HEK293 (cell line): ENCODE data around the gene CEP83.

Experiments used
- CTCF ChIA-PET: fragments of 350-600 bp; formaldehyde crosslinking; extraction: SDS; loops from one replicate; lab custom pipeline; 2021; ENCODE audit warnings: antibody characterized with exemption; lab: Yijun Ruan, JAX
- POLR2A ChIA-PET: fragments of 300-600 bp; formaldehyde crosslinking; extraction: SDS; loops from one replicate; lab custom pipeline; 2020; ENCODE audit warnings: antibody characterized with exemption, inconsistent platforms; lab: Yijun Ruan, JAX
- H3K27ac ChIP-seq: fragments of 200-500 bp; sonication (Bioruptor generic); 2 replicates; pipeline ENCODE4 v1.5.1; 2014; ENCODE audit warnings: low read depth, low read length, control low read depth, inconsistent platforms; ENCODE audit errors: extremely low read depth
- H3K36me3 ChIP-seq, 2 experiments: fragments of 200-500 bp in 1 of 2; sonication (Bioruptor generic) in 1 of 2; 1 replicate in 1 of 2; 2 replicates in 1 of 2; pipeline ENCODE4 v1.5.1; 2014 to 2017; ENCODE audit warnings: inconsistent platforms in 2 of 2, low read length in 2 of 2; ENCODE audit not compliant: control insufficient read depth in 2 of 2, insufficient read depth in 1 of 2
- H3K4me1 ChIP-seq: fragments of 200-500 bp; sonication (Bioruptor generic); 2 replicates; pipeline ENCODE4 v1.5.1; 2014; ENCODE audit warnings: mild to moderate bottlenecking, low read length, inconsistent platforms; ENCODE audit not compliant: control insufficient read depth, insufficient read depth
- H3K4me3 ChIP-seq: 2 replicates; pipeline ENCODE4 v1.5.1; 2011; ENCODE audit warnings: low read depth, mild to moderate bottlenecking, control low read depth, low read length, moderate library complexity
- H3K9me3 ChIP-seq: fragments of 200-500 bp; sonication (Bioruptor generic); 2 replicates; pipeline ENCODE4 v1.5.1; 2014; ENCODE audit warnings: low read depth, low read length, inconsistent platforms; ENCODE audit not compliant: control insufficient read depth, insufficient read depth
- HOXC10 ChIP-seq: sonication (generic); formaldehyde crosslinking; IDR thresholded peaks from 2 replicates; pipeline ENCODE4 v1.8.1; 2023; ENCODE audit warnings: mild to moderate bottlenecking, missing genetic modification reagents
- SCRT1 ChIP-seq: fragments of 450-650 bp; formaldehyde crosslinking; IDR thresholded peaks from 2 replicates; pipeline ENCODE4 v1.5.1; 2016; ENCODE audit warnings: missing biosample characterization, missing genetic modification characterization, borderline replicate concordance
- SP3 ChIP-seq: fragments of 450-650 bp; formaldehyde crosslinking; IDR thresholded peaks from 2 replicates; pipeline ENCODE4 v1.5.1; 2016; ENCODE audit warnings: missing biosample characterization, missing genetic modification characterization
- TCF7L2 ChIP-seq: IDR thresholded peaks from 2 replicates; pipeline ENCODE4 v1.6.1; 2011; ENCODE audit warnings: low read depth, mild to moderate bottlenecking, inconsistent platforms, low read length, moderate library complexity, borderline replicate concordance
- YY2 ChIP-seq: fragments of 450-650 bp; formaldehyde crosslinking; IDR thresholded peaks from 2 replicates; pipeline ENCODE4 v1.5.1; 2016; ENCODE audit warnings: missing biosample characterization, missing genetic modification characterization
- ZBTB17 ChIP-seq: fragments of 450-650 bp; formaldehyde crosslinking; IDR thresholded peaks from 2 replicates; pipeline ENCODE4 v1.5.1; 2016; ENCODE audit warnings: missing biosample characterization, missing genetic modification characterization
- ZNF132 ChIP-seq: fragments of 450-650 bp; formaldehyde crosslinking; IDR thresholded peaks from 2 replicates; pipeline ENCODE4 v1.5.1; 2017; ENCODE audit warnings: missing biosample characterization, missing genetic modification characterization, borderline replicate concordance
- ZNF155 ChIP-seq: fragments of 450-650 bp; formaldehyde crosslinking; IDR thresholded peaks from 2 replicates; pipeline ENCODE4 v1.5.1; 2016; ENCODE audit warnings: missing biosample characterization, missing genetic modification characterization
- ZNF169 ChIP-seq: fragments of 450-650 bp; formaldehyde crosslinking; IDR thresholded peaks from 2 replicates; pipeline ENCODE4 v1.5.1; 2016; ENCODE audit warnings: missing biosample characterization, missing genetic modification characterization
- ZNF223 ChIP-seq: fragments of 450-650 bp; formaldehyde crosslinking; IDR thresholded peaks from 2 replicates; pipeline ENCODE4 v1.5.1; 2016; ENCODE audit warnings: missing biosample characterization, missing genetic modification characterization
- ZNF324 ChIP-seq: fragments of 450-650 bp; formaldehyde crosslinking; IDR thresholded peaks from 2 replicates; pipeline ENCODE4 v1.5.1; 2016; ENCODE audit warnings: missing biosample characterization, missing genetic modification characterization
- ZNF341 ChIP-seq: fragments of 450-650 bp; formaldehyde crosslinking; IDR thresholded peaks from 2 replicates; pipeline ENCODE4; 2016; ENCODE audit warnings: low read depth, missing biosample characterization, missing genetic modification characterization
- ZNF350 ChIP-seq: fragments of 450-650 bp; formaldehyde crosslinking; IDR thresholded peaks from 2 replicates; pipeline ENCODE4 v1.5.0; 2017; ENCODE audit warnings: missing biosample characterization, mild to moderate bottlenecking, missing genetic modification characterization
- ZNF423 ChIP-seq: fragments of 450-650 bp; formaldehyde crosslinking; IDR thresholded peaks from 2 replicates; pipeline ENCODE4 v1.5.1; 2016; ENCODE audit warnings: missing biosample characterization, missing genetic modification characterization
- ZNF48 ChIP-seq: fragments of 450-650 bp; formaldehyde crosslinking; IDR thresholded peaks from 2 replicates; pipeline ENCODE4 v1.5.1; 2016; ENCODE audit warnings: missing biosample characterization, missing genetic modification characterization
- ZNF530 ChIP-seq: fragments of 450-650 bp; formaldehyde crosslinking; IDR thresholded peaks from 2 replicates; pipeline ENCODE4 v1.5.1; 2016; ENCODE audit warnings: low read depth, missing biosample characterization, missing genetic modification characterization
- ZNF544 ChIP-seq: fragments of 450-650 bp; formaldehyde crosslinking; IDR thresholded peaks from 2 replicates; pipeline ENCODE4 v1.5.0; 2017; ENCODE audit warnings: missing biosample characterization, missing genetic modification characterization
- ZNF571 ChIP-seq: fragments of 450-650 bp; formaldehyde crosslinking; IDR thresholded peaks from 2 replicates; pipeline ENCODE4 v1.5.0; 2017; ENCODE audit warnings: missing biosample characterization, missing genetic modification characterization
- ZNF585B ChIP-seq: fragments of 450-650 bp; formaldehyde crosslinking; IDR thresholded peaks from 2 replicates; pipeline ENCODE4 v1.5.1; 2016; ENCODE audit warnings: missing biosample characterization, missing genetic modification characterization
- ZNF629 ChIP-seq: fragments of 450-650 bp; formaldehyde crosslinking; IDR thresholded peaks from 2 replicates; pipeline ENCODE4 v1.5.1; 2017; ENCODE audit warnings: missing biosample characterization, missing genetic modification characterization
- ZNF701 ChIP-seq: fragments of 450-650 bp; formaldehyde crosslinking; IDR thresholded peaks from 2 replicates; pipeline ENCODE4 v1.5.1; 2016; ENCODE audit warnings: missing biosample characterization, missing genetic modification characterization
- ZNF76 ChIP-seq: fragments of 450-650 bp; formaldehyde crosslinking; IDR thresholded peaks from 2 replicates; pipeline ENCODE4; 2016; ENCODE audit warnings: low read depth, missing biosample characterization, missing genetic modification characterization, borderline replicate concordance
- ZNF785 ChIP-seq: fragments of 450-650 bp; formaldehyde crosslinking; IDR thresholded peaks from 2 replicates; pipeline ENCODE4 v1.5.1; 2016; ENCODE audit warnings: missing biosample characterization, missing genetic modification characterization
- ZNF830 ChIP-seq: fragments of 450-650 bp; IDR thresholded peaks from 2 replicates; pipeline ENCODE4 v1.5.0; 2018; ENCODE audit warnings: missing biosample characterization, missing genetic modification characterization, low read depth, mild to moderate bottlenecking, moderate library complexity
- ZNF837 ChIP-seq: fragments of 450-650 bp; formaldehyde crosslinking; IDR thresholded peaks from 2 replicates; pipeline ENCODE4 v1.5.1; 2016; ENCODE audit warnings: missing biosample characterization, missing genetic modification characterization
- ZNF843 ChIP-seq: fragments of 450-650 bp; formaldehyde crosslinking; IDR thresholded peaks from 2 replicates; pipeline ENCODE4 v1.5.1; 2016; ENCODE audit warnings: missing biosample characterization, missing genetic modification characterization
- ZSCAN4 ChIP-seq: fragments of 450-650 bp; formaldehyde crosslinking; IDR thresholded peaks from 2 replicates; pipeline ENCODE4 v1.5.1; 2017; ENCODE audit warnings: missing biosample characterization, missing genetic modification characterization
- ZSCAN5A ChIP-seq: fragments of 450-650 bp; formaldehyde crosslinking; IDR thresholded peaks from 2 replicates; pipeline ENCODE4 v1.5.1; 2016; ENCODE audit warnings: missing biosample characterization, missing genetic modification characterization
- ZXDB ChIP-seq: fragments of 450-650 bp; formaldehyde crosslinking; IDR thresholded peaks from 2 replicates; pipeline ENCODE4 v1.5.1; 2016; ENCODE audit warnings: missing biosample characterization, missing genetic modification characterization
- TF ChIP-seq, protein P1 (sequence below): fragments of 450-650 bp; formaldehyde crosslinking; IDR thresholded peaks from 2 replicates; pipeline ENCODE4 v1.5.1; 2016; ENCODE audit warnings: missing biosample characterization, missing genetic modification characterization
- TF ChIP-seq, protein P2 (sequence below): fragments of 450-650 bp; formaldehyde crosslinking; IDR thresholded peaks from 2 replicates; pipeline ENCODE4 v1.5.1; 2017; ENCODE audit warnings: missing biosample characterization, mild to moderate bottlenecking, missing genetic modification characterization, moderate library complexity

CEP83 gene

DNA sequence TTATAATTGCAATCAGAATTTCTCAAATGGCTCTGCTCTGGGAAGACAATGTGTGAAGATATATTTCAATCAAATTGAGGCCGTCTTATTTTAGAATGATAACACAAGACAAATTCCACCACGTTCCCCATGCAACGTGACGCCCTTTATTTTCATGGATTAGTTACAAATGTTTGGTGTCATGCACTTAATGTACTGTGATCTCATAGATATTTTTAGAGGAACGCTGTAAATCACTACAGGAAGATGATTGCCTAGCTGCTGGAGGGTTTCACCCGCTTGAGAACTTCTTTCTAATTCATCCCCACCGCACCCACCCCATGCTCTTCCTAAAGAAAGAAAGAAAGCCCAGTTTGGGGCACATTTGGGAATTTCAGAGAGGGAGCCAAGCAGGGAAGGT is 194.1 kb downstream of the CEP83 start:
- Histone ChIP-seq H3K4me3 (no peak overlapping the region), H3K36me3 (no peaks in the 10 kb centered on the region), H3K27ac (no peak overlapping the region), H3K9me3 (no peaks in the 10 kb centered on the region), H3K4me1 (peaks cover 5% of the 10 kb centered on the region)
- ChIA-PET POLR2A (no interaction called here), CTCF (no interaction called here)
- no peak for TF ChIP-seq ZNF76
- TF ChIP-seq ZNF223 (tag by site-specific recombination) = no peak
- TF ChIP-seq, protein P1, sequence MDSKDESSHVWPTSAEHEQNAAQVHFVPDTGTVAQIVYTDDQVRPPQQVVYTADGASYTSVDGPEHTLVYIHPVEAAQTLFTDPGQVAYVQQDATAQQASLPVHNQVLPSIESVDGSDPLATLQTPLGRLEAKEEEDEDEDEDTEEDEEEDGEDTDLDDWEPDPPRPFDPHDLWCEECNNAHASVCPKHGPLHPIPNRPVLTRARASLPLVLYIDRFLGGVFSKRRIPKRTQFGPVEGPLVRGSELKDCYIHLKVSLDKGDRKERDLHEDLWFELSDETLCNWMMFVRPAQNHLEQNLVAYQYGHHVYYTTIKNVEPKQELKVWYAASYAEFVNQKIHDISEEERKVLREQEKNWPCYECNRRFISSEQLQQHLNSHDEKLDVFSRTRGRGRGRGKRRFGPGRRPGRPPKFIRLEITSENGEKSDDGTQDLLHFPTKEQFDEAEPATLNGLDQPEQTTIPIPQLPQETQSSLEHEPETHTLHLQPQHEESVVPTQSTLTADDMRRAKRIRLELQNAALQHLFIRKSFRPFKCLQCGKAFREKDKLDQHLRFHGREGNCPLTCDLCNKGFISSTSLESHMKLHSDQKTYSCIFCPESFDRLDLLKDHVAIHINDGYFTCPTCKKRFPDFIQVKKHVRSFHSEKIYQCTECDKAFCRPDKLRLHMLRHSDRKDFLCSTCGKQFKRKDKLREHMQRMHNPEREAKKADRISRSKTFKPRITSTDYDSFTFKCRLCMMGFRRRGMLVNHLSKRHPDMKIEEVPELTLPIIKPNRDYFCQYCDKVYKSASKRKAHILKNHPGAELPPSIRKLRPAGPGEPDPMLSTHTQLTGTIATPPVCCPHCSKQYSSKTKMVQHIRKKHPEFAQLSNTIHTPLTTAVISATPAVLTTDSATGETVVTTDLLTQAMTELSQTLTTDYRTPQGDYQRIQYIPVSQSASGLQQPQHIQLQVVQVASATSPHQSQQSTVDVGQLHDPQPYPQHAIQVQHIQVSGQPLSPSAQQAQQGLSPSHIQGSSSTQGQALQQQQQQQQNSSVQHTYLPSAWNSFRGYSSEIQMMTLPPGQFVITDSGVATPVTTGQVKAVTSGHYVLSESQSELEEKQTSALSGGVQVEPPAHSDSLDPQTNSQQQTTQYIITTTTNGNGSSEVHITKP (tag by site-specific recombination) = no peak
- no peak for TF ChIP-seq ZNF169 (tag by site-specific recombination)
- no peak for TF ChIP-seq ZNF701 (tag by site-specific recombination)
- no peak for TF ChIP-seq YY2
- no peak for TF ChIP-seq ZNF629 (tag by site-specific recombination)
- no peak for TF ChIP-seq ZBTB17 (tag by site-specific recombination)
- TF ChIP-seq ZNF48 (tag by site-specific recombination) = no peak

DNA sequence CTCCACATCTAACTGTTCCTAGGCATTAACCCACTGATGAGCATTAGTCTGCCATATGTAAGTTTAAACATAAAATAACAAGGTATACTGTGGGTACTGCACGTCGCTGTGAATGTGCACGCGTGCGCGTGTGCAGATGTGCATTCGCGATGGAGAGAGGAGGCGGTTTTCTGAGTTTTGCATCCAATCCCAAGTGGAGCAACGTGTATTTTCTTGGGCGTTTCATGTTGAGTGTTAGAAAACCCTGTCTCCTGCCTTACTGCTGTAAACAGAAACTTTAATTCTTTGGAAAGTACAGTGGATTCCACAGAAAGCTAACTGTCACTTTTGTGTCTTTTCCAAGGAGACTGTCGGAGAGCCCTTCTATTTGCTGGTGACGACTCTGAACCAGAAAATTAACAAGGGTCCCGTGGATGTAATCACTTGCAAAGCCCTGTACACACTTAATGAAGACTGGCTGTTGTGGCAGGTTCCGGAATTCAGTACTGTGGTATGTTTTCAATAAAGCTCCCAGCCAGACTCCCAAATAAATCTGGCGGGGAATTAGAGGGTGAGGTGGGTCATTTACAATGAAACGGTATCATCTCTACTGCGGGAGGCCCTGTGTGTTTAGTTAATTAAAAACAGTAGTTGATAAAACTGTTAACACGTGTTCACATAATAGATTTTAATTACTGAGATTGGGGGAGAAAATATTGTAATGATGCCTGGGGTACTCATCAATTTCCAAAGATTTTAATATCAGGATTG is 194.8 kb downstream of the CEP83 start:
- H3K36me3 ChIP-seq = no peaks in the 10 kb centered on the region
- CTCF ChIA-PET = no interaction called here

DNA sequence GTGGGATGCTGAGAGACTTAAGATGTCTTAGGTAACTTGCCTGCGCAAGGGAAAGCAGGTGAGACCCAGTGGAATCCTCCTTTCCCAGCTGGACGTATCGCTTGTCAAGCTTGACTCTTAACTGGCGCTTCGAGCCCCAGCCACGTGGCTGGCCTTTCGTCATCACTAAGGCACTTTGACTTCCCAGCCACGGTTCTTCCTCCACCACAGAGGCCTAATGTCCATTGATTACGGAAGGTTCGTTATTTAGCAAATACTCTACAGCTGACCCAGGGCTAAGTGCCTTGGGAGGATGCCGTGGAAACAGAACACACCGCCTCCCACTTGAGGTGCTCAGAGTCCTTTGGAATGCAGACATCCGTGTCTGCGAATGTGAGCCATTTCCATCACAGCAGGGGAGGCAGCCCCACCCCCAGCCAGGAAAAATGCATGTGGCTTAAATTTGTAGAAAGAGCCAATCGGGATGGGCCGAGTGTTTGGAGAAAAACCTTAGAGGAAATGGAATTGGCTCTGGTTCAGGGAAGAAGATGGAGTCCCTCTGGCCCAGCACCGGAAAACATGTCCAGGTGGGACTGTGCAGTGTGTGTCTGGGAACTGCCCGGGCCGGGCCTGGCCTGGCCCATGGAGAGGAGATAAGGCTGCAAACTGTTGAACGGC is 195.6 kb downstream of the CEP83 start:
- POLR2A ChIA-PET = no interaction called here
- no peaks in the 10 kb centered on the region for H3K36me3 ChIP-seq
- H3K9me3 ChIP-seq = no peaks in the 10 kb centered on the region
- CTCF ChIA-PET = interaction anchor here (0.6 kb wide), 1 partner anchor 189 kb away, joined by 3 read pairs; no protein-coding TSS in a partner anchor
- H3K4me3 ChIP-seq = no peak overlapping the region
- H3K4me1 ChIP-seq = peaks cover 5% of the 10 kb centered on the region
- H3K27ac ChIP-seq = no peak overlapping the region
- no peak for TF ChIP-seq ZNF585B (tag by site-specific recombination)
- TF ChIP-seq, protein P2, sequence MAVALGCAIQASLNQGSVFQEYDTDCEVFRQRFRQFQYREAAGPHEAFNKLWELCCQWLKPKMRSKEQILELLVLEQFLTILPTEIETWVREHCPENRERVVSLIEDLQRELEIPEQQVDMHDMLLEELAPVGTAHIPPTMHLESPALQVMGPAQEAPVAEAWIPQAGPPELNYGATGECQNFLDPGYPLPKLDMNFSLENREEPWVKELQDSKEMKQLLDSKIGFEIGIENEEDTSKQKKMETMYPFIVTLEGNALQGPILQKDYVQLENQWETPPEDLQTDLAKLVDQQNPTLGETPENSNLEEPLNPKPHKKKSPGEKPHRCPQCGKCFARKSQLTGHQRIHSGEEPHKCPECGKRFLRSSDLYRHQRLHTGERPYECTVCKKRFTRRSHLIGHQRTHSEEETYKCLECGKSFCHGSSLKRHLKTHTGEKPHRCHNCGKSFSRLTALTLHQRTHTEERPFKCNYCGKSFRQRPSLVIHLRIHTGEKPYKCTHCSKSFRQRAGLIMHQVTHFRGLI (tag by site-specific recombination) = no peak
- no peak for TF ChIP-seq ZNF785
- TF ChIP-seq ZNF530 (tag by site-specific recombination) = no peak
- no peak for TF ChIP-seq ZNF423
- no peak for TF ChIP-seq ZNF629 (tag by site-specific recombination)
- no peak for TF ChIP-seq SP3 (tag by site-specific recombination)
- TF ChIP-seq ZNF837 (tag by site-specific recombination) = no peak
- TF ChIP-seq ZSCAN4 = no peak

More for the DNA sequence above, 194.8 kb downstream of the CEP83 start:
- no peak for TF ChIP-seq HOXC10
- TF ChIP-seq ZNF350 (tag by site-specific recombination) = no peak
- no peak for TF ChIP-seq ZXDB (tag by site-specific recombination)
- TF ChIP-seq ZNF544 (tag by site-specific recombination) = no peak
- TF ChIP-seq ZNF324 (tag by site-specific recombination) = no peak
- no peak for TF ChIP-seq ZNF571 (tag by site-specific recombination)
- TF ChIP-seq ZNF155 (tag by site-specific recombination) = no peak
- TF ChIP-seq ZNF843 (tag by site-specific recombination) = no peak
- no peak for TF ChIP-seq ZSCAN5A (tag by site-specific recombination)
- no peak for TF ChIP-seq TCF7L2
- TF ChIP-seq ZNF341 (tag by site-specific recombination) = no peak
- TF ChIP-seq SCRT1 (tag by site-specific recombination) = no peak
- no peak for TF ChIP-seq ZNF830 (tag by site-specific recombination)
- TF ChIP-seq ZNF132 (tag by site-specific recombination) = no peak
- TF ChIP-seq, all 188 proteins: peak for 0
- POLR2A ChIA-PET = no interaction called here
- Histone ChIP-seq H3K4me3 (no peak overlapping the region), H3K9me3 (no peaks in the 10 kb centered on the region), H3K4me1 (peaks cover 5% of the 10 kb centered on the region), H3K27ac (no peak overlapping the region)
